DMS114 treated with DMSO at 0.1 percent for 48 hours (cell line): Measurements from ENCODE around the gene TET1.
"Not testable (repeated sequence)": the region's sequence is repeated elsewhere in the genome, so short reads cannot be mapped to it uniquely, and the experiment has no call there.

Experiments used
- DNase-seq: peaks from one replicate; lab custom pipeline; 2025; ENCODE audit not compliant: unreplicated experiment; lab: John Stamatoyannopoulos, UW

TET1 gene

GRCh38 chr10:68604441-68604840, 44.3 kb downstream of the TET1 start:
- no peak for DNase-seq

- no peak for DNase-seq
Measured at GRCh38 chr10:68606918-68607317, 46.8 kb downstream of the TET1 start.

- DNase-seq: not testable (repeated sequence)
Measured at GRCh38 chr10:68610023-68610422, 49.9 kb downstream of the TET1 start.

GRCh38 chr10:68611227-68611626, 51.1 kb downstream of the TET1 start:
- DNase-seq: no peak

GRCh38 chr10:68613974-68614373, 53.8 kb downstream of the TET1 start:
- DNase-seq: not testable (repeated sequence)

GRCh38 chr10:68617691-68618090, 57.6 kb downstream of the TET1 start:
- not testable (repeated sequence) for DNase-seq

- no peak for DNase-seq
Measured at GRCh38 chr10:68618234-68618633, 58.1 kb downstream of the TET1 start.

- DNase-seq: no peak
Measured at GRCh38 chr10:68619595-68619994, 59.5 kb downstream of the TET1 start.

GRCh38 chr10:68625316-68625921, 65.3 kb downstream of the TET1 start:
- DNase-seq: no peak

GRCh38 chr10:68628576-68629127, 68.5 kb downstream of the TET1 start:
- no peak for DNase-seq

GRCh38 chr10:68632271-68632560, 72.1 kb downstream of the TET1 start:
- DNase-seq: not testable (repeated sequence)

GRCh38 chr10:68633281-68633680, 73.1 kb downstream of the TET1 start:
- DNase-seq: no peak

- DNase-seq: no peak
Measured at GRCh38 chr10:68633816-68634466, 73.8 kb downstream of the TET1 start.

GRCh38 chr10:68636335-68636734, 76.2 kb downstream of the TET1 start:
- DNase-seq: no peak

- not testable (repeated sequence) for DNase-seq
Measured at GRCh38 chr10:68643550-68643949, 83.4 kb downstream of the TET1 start.

- DNase-seq: no peak
Measured at GRCh38 chr10:68647672-68648341, 87.7 kb downstream of the TET1 start.

GRCh38 chr10:68655620-68656126, 95.5 kb downstream of the TET1 start:
- DNase-seq: no peak

- DNase-seq: no peak
Measured at GRCh38 chr10:68665841-68666240, 105.7 kb downstream of the TET1 start.

- no peak for DNase-seq
Measured at GRCh38 chr10:68666280-68666760, 106.2 kb downstream of the TET1 start.

- no peak for DNase-seq
Measured at GRCh38 chr10:68668231-68668630, 108.1 kb downstream of the TET1 start.

GRCh38 chr10:68668972-68669371, 108.8 kb downstream of the TET1 start:
- DNase-seq: no peak

- no peak for DNase-seq
Measured at GRCh38 chr10:68684413-68684812, 124.3 kb downstream of the TET1 start.
